Fibroblast of villous mesenchyme (primary cell): Measurements from ENCODE around the gene GRK3. TPM values are rescaled to one million over a fixed set of nuclear protein-coding genes. Genes with fewer than 3 reads are reported as not detected.
A peak's percentile ranks its signal among the peaks of the same experiment; 100 is the strongest.
"Not testable (repeated sequence)": the region's sequence is repeated elsewhere in the genome, so short reads cannot be mapped to it uniquely, and the experiment has no call there.

Source experiments
- DNase-seq: peaks from one replicate; pipeline ENCODE4 v3.0.0-alpha.2; 2010; ENCODE audit warnings: low read depth
- H3K4me3 ChIP-seq: 2 replicates; pipeline ENCODE4 v1.5.1; 2011; ENCODE audit warnings: low read depth, mild to moderate bottlenecking, low read length
- CTCF ChIP-seq: IDR thresholded peaks from 2 replicates; pipeline ENCODE4 v1.5.1; 2012; ENCODE audit warnings: low read depth, mild to moderate bottlenecking, low read length; ENCODE audit not compliant: insufficient read depth
- total RNA-seq: library from RNA; depleted of rRNA; stranded (reverse); fragments of >200 nt; gene quantifications from 2 replicates; pipeline ENCODE4 v1.2.3, GENCODE V29; 2012

GRK3 gene
- total RNA-seq, 1 donor, result 1.7 TPM

- DNase-seq, result no peak
- peak overlapping the region; percentile 58 for H3K4me3 ChIP-seq
Measured at GRCh38 chr22:25564979-25565677, 653 bp downstream of the GRK3 start.

GRCh38 chr22:25566186-25566897 is 1.9 kb downstream of the GRK3 start:
- TF ChIP-seq CTCF, result no peak
- DNase-seq, result no peak
- H3K4me3 ChIP-seq, result no peak overlapping the region

More at GRCh38 chr22:25564979-25565677, 653 bp downstream of the GRK3 start:
- TF ChIP-seq CTCF, result no peak

- no peak for DNase-seq
- no peak overlapping the region for H3K4me3 ChIP-seq
- TF ChIP-seq CTCF, result no peak
Measured at GRCh38 chr22:25566898-25567235, 2.4 kb downstream of the GRK3 start.

- DNase-seq, result no peak
- H3K4me3 ChIP-seq, result no peak overlapping the region
- no peak for TF ChIP-seq CTCF
Measured at GRCh38 chr22:25567251-25567675, 2.8 kb downstream of the GRK3 start.

- not testable (repeated sequence) for DNase-seq, H3K4me3 ChIP-seq
Measured at GRCh38 chr22:25568066-25568465, 3.6 kb downstream of the GRK3 start.

- TF ChIP-seq CTCF, result no peak
- H3K4me3 ChIP-seq, result no peak overlapping the region
- no peak for DNase-seq
Measured at GRCh38 chr22:25569361-25569760, 4.9 kb downstream of the GRK3 start.

GRCh38 chr22:25569983-25570382 is 5.5 kb downstream of the GRK3 start:
- no peak overlapping the region for H3K4me3 ChIP-seq
- DNase-seq, result no peak
- TF ChIP-seq CTCF, result no peak
